MM.1S (cell line): ENCODE measurements around the gene ZIC2.

ENCODE experiments used
- DNase-seq: peaks from one replicate; pipeline ENCODE4 v3.0.0-alpha.2; 2015
- H2AFZ ChIP-seq: fragments of 300-600 bp; sonication (generic); 2 replicates; pipeline ENCODE4 v1.6.0; 2016; ENCODE audit warnings: antibody characterized with exemption, low read length
- H3F3A ChIP-seq: fragments of 300-600 bp; sonication (generic); 2 replicates; pipeline ENCODE4 v1.6.1; 2016; ENCODE audit warnings: mild to moderate bottlenecking, antibody characterized with exemption, low read length, moderate library complexity, mixed read lengths; ENCODE audit not compliant: insufficient read depth
- H3K27ac ChIP-seq: fragments of 300-600 bp; sonication (generic); 2 replicates; pipeline ENCODE4 v1.5.1; 2016; ENCODE audit warnings: mild to moderate bottlenecking, low read length
- H3K27me3 ChIP-seq: fragments of 300-600 bp; sonication (generic); replicated peaks from 2 replicates; pipeline ENCODE4 v1.6.0; 2016; ENCODE audit warnings: low read length; ENCODE audit not compliant: insufficient read depth
- H3K36me3 ChIP-seq: fragments of 300-600 bp; sonication (generic); replicated peaks from 2 replicates; pipeline ENCODE4 v1.6.1; 2016; ENCODE audit warnings: mild to moderate bottlenecking, low read length, mixed read lengths; ENCODE audit not compliant: insufficient read depth
- H3K4me1 ChIP-seq: fragments of 300-600 bp; sonication (generic); 2 replicates; pipeline ENCODE4 v1.6.1; 2016; ENCODE audit warnings: low read length, mixed read lengths
- H3K4me2 ChIP-seq: fragments of 300-600 bp; sonication (generic); 2 replicates; pipeline ENCODE4 v1.6.0; 2016; ENCODE audit warnings: low read depth, low read length
- H3K4me3 ChIP-seq: fragments of 300-600 bp; sonication (generic); 2 replicates; pipeline ENCODE4 v1.5.1; 2016; ENCODE audit warnings: low read length, mixed read lengths
- H3K79me2 ChIP-seq: fragments of 300-600 bp; sonication (generic); 2 replicates; pipeline ENCODE4 v1.6.1; 2016; ENCODE audit warnings: mixed run types, low read length, mixed read lengths
- H3K9ac ChIP-seq: fragments of 300-600 bp; sonication (generic); 2 replicates; pipeline ENCODE4 v1.6.1; 2016; ENCODE audit warnings: low read length, mixed read lengths
- H3K9me2 ChIP-seq: fragments of 300-600 bp; sonication (generic); replicated peaks from 2 replicates; pipeline ENCODE4 v1.6.1; 2016; ENCODE audit warnings: mild to moderate bottlenecking, low read length, mixed read lengths; ENCODE audit not compliant: insufficient read depth
- H3K9me3 ChIP-seq: fragments of 300-600 bp; sonication (generic); replicated peaks from 2 replicates; pipeline ENCODE4 v1.6.1; 2016; ENCODE audit warnings: mild to moderate bottlenecking, low read length, mixed read lengths; ENCODE audit not compliant: insufficient read depth
- H4K20me1 ChIP-seq: fragments of 300-600 bp; sonication (generic); 2 replicates; pipeline ENCODE4 v1.6.1; 2016; ENCODE audit warnings: mild to moderate bottlenecking, low read length, moderate library complexity, mixed read lengths; ENCODE audit not compliant: insufficient read depth
- CTCF ChIP-seq: fragments of 300-600 bp; sonication (generic); IDR thresholded peaks from 2 replicates; pipeline ENCODE4 v1.5.1; 2016; ENCODE audit warnings: antibody characterized with exemption, low read length, mixed read lengths
- EZH2 ChIP-seq: fragments of 300-600 bp; sonication (generic); optimal IDR thresholded peaks from 2 replicates; pipeline ENCODE3; 2017; ENCODE audit warnings: low read depth, mild to moderate bottlenecking, antibody characterized with exemption, low read length, mixed read lengths
- EZH2phosphoT487 ChIP-seq: fragments of 300-600 bp; sonication (generic); IDR thresholded peaks from 2 replicates; pipeline ENCODE4 v1.6.1; 2018; ENCODE audit warnings: antibody characterized with exemption, low read length

The ZIC2 gene

DNA sequence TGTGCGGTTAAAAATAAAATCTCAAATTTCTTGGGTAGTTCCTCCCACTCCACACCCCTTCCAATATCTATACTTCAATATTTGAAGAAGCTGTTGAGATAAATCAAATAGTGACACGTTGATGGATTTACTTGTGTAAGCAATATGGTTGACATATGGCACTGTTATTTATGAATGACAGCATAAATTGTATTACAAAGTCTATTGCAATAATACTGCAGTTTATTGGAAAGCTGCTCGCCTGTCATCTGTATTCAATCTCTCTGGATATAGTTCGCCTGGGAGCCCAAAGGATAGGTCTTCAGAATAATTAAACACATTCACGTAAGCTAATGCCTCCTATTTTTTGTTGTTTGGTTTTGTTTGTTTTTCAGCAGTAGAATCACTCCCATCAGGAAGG, 5.0 kb upstream of the ZIC2 start:
- H3K9me2 ChIP-seq: no peaks in the 10 kb centered on the region
- no peaks in the 10 kb centered on the region for H4K20me1 ChIP-seq
- H3K4me3 ChIP-seq: no peak overlapping the region
- H3K27ac ChIP-seq: no peak overlapping the region
- peaks cover 38% of the 10 kb centered on the region for H3K27me3 ChIP-seq
- H3K4me1 ChIP-seq: no peaks in the 10 kb centered on the region
- H3F3A ChIP-seq: no peaks in the 10 kb centered on the region
- no peak for DNase-seq
- no peak for TF ChIP-seq EZH2
- TF ChIP-seq CTCF: no peak
- TF ChIP-seq EZH2phosphoT487: no peak
- H2AFZ ChIP-seq: no peak overlapping the region
- no peaks in the 10 kb centered on the region for H3K79me2 ChIP-seq
- no peak overlapping the region for H3K4me2 ChIP-seq
- no peak overlapping the region for H3K9ac ChIP-seq
- no peaks in the 10 kb centered on the region for H3K9me3 ChIP-seq
- H3K36me3 ChIP-seq: no peaks in the 10 kb centered on the region

GRCh38 chr13:99977334-99977911, 4.2 kb upstream of the ZIC2 start:
- Histone ChIP-seq H2AFZ (no peak overlapping the region), H3K9ac (no peak overlapping the region), H3K4me3 (no peak overlapping the region), H3K79me2 (no peaks in the 10 kb centered on the region), H3K27me3 (peaks cover 38% of the 10 kb centered on the region), H3K27ac (no peak overlapping the region), H3F3A (no peaks in the 10 kb centered on the region), H3K9me2 (no peaks in the 10 kb centered on the region), H3K4me2 (no peak overlapping the region), H4K20me1 (no peaks in the 10 kb centered on the region), H3K9me3 (no peaks in the 10 kb centered on the region), H3K36me3 (no peaks in the 10 kb centered on the region), H3K4me1 (no peaks in the 10 kb centered on the region)
- TF ChIP-seq CTCF: no peak
- TF ChIP-seq EZH2: no peak
- no peak for TF ChIP-seq EZH2phosphoT487
- DNase-seq: no peak

DNA sequence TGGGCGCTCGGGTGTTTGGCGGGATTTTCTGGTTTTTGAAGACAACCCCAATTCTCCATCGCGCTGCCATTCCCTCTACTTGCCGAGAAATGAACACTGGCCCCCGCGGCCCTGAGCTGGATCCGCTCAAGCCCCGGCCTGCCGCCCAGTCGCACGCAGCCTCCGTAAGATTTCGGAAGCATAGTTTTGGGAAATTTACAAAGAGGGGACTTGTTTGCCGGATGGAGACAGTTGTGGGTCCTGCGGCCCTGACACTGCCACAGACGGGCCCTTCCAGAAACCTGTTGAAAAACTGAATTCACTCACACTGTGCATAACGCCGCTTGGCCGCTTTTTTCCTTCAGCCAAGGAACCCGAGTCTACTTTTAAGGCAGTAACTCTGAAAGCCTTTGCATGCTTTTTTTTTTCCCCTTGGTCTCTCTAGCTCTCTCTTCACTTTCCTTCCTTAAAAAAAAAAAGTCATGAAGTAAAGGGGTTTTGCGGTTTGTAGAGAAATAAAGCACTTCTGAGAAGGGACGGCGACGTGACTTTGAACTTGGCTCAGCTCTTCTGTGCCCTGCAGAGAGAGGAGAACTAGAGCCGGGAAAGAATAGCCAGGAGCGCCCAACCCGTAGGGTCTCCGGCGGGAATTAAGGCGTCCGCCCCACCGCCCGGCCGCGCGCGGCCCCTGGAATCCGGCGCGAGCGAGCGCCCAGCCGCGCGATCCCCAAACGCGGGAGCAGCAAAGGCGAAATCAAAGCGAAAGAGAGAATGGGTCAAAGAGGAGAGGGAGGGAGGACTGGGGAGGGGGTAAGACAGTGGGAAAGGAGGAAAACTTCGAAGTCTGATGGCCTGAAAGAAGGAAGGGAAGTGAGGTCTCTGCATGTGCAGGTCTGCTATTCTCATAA, 3.4 kb upstream of the ZIC2 start:
- Histone ChIP-seq H3K4me2 (no peak overlapping the region), H3K9me3 (no peaks in the 10 kb centered on the region), H3K4me3 (no peak overlapping the region), H3K4me1 (no peaks in the 10 kb centered on the region), H3K79me2 (no peaks in the 10 kb centered on the region), H3F3A (no peaks in the 10 kb centered on the region), H3K27me3 (peaks cover 30% of the 10 kb centered on the region), H2AFZ (no peak overlapping the region), H3K9ac (no peak overlapping the region), H3K36me3 (no peaks in the 10 kb centered on the region), H3K9me2 (no peaks in the 10 kb centered on the region), H3K27ac (no peak overlapping the region), H4K20me1 (no peaks in the 10 kb centered on the region)
- no peak for DNase-seq
- TF ChIP-seq EZH2phosphoT487 (no peak), CTCF (no peak), EZH2 (no peak)
